Upper lobe of left lung (tissue), 6 donors: ENCODE measurements around the gene FAM20A. TPM values are rescaled to one million over a fixed set of nuclear protein-coding genes. Genes with fewer than 3 reads are reported as not detected.

Experiments
- ATAC-seq, 2 donors: fragments of 200-7000 bp; cut with Tn5 transposase; one replicate each; pipeline ENCODE4 v1.9.1; 2022; ENCODE audit warnings: mild to moderate bottlenecking in 2 of 2, moderate library complexity in 2 of 2; ENCODE audit not compliant: low FRiP score in 2 of 2
- DNase-seq, 2 donors: peaks; one replicate each; pipeline ENCODE4 v3.0.0-alpha.2; 2019 to 2020
- H3K27ac ChIP-seq, 4 donors: fragments of 200-600 bp; sonication (generic); one replicate each; pipeline ENCODE4 v1.5.1; 2016 to 2019
- H3K27me3 ChIP-seq, 4 donors: fragments of 200-600 bp; sonication (generic); one replicate each; pipeline ENCODE4 v1.5.1; 2017 to 2019
- H3K36me3 ChIP-seq, 4 donors: fragments of 200-600 bp; sonication (generic); one replicate each; pipeline ENCODE4 v1.5.1; 2016 to 2019
- H3K4me1 ChIP-seq, 4 donors: fragments of 200-600 bp; sonication (generic); one replicate each; pipeline ENCODE4 v1.5.1; 2018 to 2019
- H3K4me3 ChIP-seq, 4 donors: fragments of 200-600 bp; sonication (generic); one replicate each; pipeline ENCODE4 v1.5.1; 2017 to 2019; ENCODE audit warnings: mild to moderate bottlenecking in 2 of 4, moderate library complexity in 1 of 4
- H3K9me3 ChIP-seq, 4 donors: fragments of 200-600 bp; sonication (generic); one replicate each; pipeline ENCODE4 v1.5.1; 2018 to 2019
- CTCF ChIP-seq, 6 experiments: fragments of 450-650 bp in 4 of 6; fragments of 200-600 bp in 2 of 6; sonication (generic) in 2 of 6; IDR thresholded peaks; one replicate each; pipeline ENCODE4 v1.5.1; 2016 to 2019; ENCODE audit warnings: antibody characterized with exemption in 6 of 6
- EP300 ChIP-seq, 4 donors: sonication (generic); formaldehyde crosslinking; IDR thresholded peaks; one replicate each; pipeline ENCODE4 v1.5.1; 2017; ENCODE audit warnings: antibody characterized with exemption in 4 of 4, control low read depth in 2 of 4
- POLR2A ChIP-seq, 4 donors: fragments of 450-650 bp; IDR thresholded peaks; one replicate each; pipeline ENCODE4 v1.5.1; 2016 to 2017; ENCODE audit warnings: antibody characterized with exemption in 4 of 4, mild to moderate bottlenecking in 2 of 4
- POLR2AphosphoS5 ChIP-seq, 2 donors: sonication (generic); formaldehyde crosslinking; IDR thresholded peaks; one replicate each; pipeline ENCODE4 v1.5.1; 2017; ENCODE audit warnings: antibody characterized with exemption in 2 of 2
- WGBS, 2 donors: methylation state at CpG; one replicate each; pipeline ENCODE4 v1.1.5; 2017 to 2018; 5-methylcytosine and 5-hydroxymethylcytosine counted together
- total RNA-seq, 6 donors: library from RNA; depleted of rRNA in 4 of 6; stranded (reverse); fragments of >200 nt in 4 of 6; gene quantifications; one replicate each; pipeline versions ENCODE4 v1.1.0 to v1.2.1, GENCODE V29; 2016 to 2021
- donor health status: DM: no; HTN: no; CAD: no; lungs with moderate emphysema.
- donor health status: DM: no; HTN: yes; CAD: no; lungs with severe emphysema.

Gene FAM20A
- total RNA-seq, 6 donors from 2014 or later = 40.3 to 150 (median 59.7) TPM

GRCh38 chr17:68612209-68612922, 11.2 kb upstream of the FAM20A start:
- no peak for TF ChIP-seq POLR2A (IDR thresholded peaks at IDR 0.05)
- no peak for TF ChIP-seq CTCF (IDR thresholded peaks at IDR 0.05)
- no peak for TF ChIP-seq EP300 (IDR thresholded peaks at IDR 0.05)
- no peak for TF ChIP-seq POLR2AphosphoS5 (IDR thresholded peaks at IDR 0.05)
- peaks cover 15 to 35% (median 19%) of the 10 kb centered on the region in 4 donors for H3K9me3 ChIP-seq
- no peaks in the 10 kb centered on the region for H3K36me3 ChIP-seq
- H3K4me3 ChIP-seq = no peak overlapping the region
- peaks cover 0 to 8% (median 2%) of the 10 kb centered on the region in 4 donors for H3K4me1 ChIP-seq
- ATAC-seq = no peak
- 75 to 79% methylated on average over 3 of the region's 3 CpGs for WGBS, 2 donors
- no peak for DNase-seq
- H3K27ac ChIP-seq = no peak overlapping the region
- no peaks in the 10 kb centered on the region for H3K27me3 ChIP-seq

DNA sequence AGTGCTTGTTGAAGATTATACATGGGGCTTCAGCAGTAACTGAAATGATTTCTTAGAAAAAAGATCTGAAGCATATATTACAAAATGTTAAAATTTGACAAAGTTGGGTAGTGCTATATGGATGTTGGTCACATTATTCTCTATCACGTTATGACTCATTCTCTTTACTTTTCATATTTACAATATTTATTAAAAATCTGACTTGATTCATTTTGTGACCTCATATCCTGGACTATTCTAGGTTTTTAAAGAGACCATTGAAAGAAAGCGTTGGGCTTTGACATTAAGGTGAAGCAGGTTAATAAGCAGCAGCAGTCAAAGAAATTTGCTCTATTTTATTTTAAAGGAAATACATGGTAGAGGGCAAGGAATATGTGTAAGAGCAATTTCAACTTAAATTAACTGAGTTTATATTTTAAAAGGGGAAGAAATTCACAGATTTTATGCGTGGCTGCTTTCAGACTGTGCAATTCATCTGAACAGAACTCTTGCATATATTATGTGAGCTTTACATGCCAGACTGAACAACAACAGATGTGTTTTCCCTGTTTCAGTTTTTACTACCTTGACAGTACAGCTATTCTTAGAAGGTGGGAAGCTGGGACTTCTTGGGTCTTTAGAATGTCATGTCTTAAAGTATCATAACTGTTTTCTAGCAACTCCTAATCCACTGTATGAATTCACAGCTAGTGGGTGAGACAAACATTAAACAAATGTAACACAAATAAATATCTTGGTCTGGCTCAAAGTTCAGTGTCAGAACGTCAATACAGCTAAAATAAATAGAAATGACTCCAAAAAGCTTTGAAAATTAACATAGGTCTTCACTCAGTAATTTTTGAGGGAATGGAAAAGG, 10.4 kb upstream of the FAM20A start:
- H3K27me3 ChIP-seq = no peaks in the 10 kb centered on the region
- 63 to 69% methylated on average over 4 of the region's 4 CpGs for WGBS, 2 donors
- no peak for DNase-seq
- H3K36me3 ChIP-seq = no peaks in the 10 kb centered on the region
- H3K4me3 ChIP-seq = no peak overlapping the region
- H3K9me3 ChIP-seq = peaks cover 15 to 35% (median 19%) of the 10 kb centered on the region in 4 donors
- TF ChIP-seq POLR2AphosphoS5 (IDR thresholded peaks at IDR 0.05) (no peak), EP300 (IDR thresholded peaks at IDR 0.05) (no peak), CTCF (IDR thresholded peaks at IDR 0.05) (no peak)
- peaks cover 0 to 8% (median 2%) of the 10 kb centered on the region in 4 donors for H3K4me1 ChIP-seq
- ATAC-seq = no peak
- no peak overlapping the region for H3K27ac ChIP-seq

GRCh38 chr17:68610554-68610953, 9.4 kb upstream of the FAM20A start:
- 96 to 100% methylated on average over 1 of the region's 1 CpG for WGBS, 2 donors
- Histone ChIP-seq H3K27ac (no peak overlapping the region), H3K27me3 (no peaks in the 10 kb centered on the region)

GRCh38 chr17:68608515-68609130, 7.5 kb upstream of the FAM20A start:
- DNase-seq (no peak), ATAC-seq (no peak)
- Histone ChIP-seq H3K4me1 (peaks cover 0 to 6% (median 1%) of the 10 kb centered on the region in 4 donors), H3K4me3 (no peak overlapping the region), H3K9me3 (peaks cover 15 to 35% (median 19%) of the 10 kb centered on the region in 4 donors), H3K36me3 (no peaks in the 10 kb centered on the region), H3K27ac (no peak overlapping the region), H3K27me3 (no peaks in the 10 kb centered on the region)
- 92 to 97% methylated on average over 1 of the region's 1 CpG for WGBS, 2 donors
- TF ChIP-seq CTCF (IDR thresholded peaks at IDR 0.05) = no peak
- no peak for TF ChIP-seq EP300 (IDR thresholded peaks at IDR 0.05)
- TF ChIP-seq POLR2A (IDR thresholded peaks at IDR 0.05) = no peak
- TF ChIP-seq POLR2AphosphoS5 (IDR thresholded peaks at IDR 0.05) = no peak

More at GRCh38 chr17:68610554-68610953, 9.4 kb upstream of the FAM20A start:
- Histone ChIP-seq H3K36me3 (no peaks in the 10 kb centered on the region), H3K9me3 (peaks cover 15 to 35% (median 19%) of the 10 kb centered on the region in 4 donors), H3K4me3 (no peak overlapping the region), H3K4me1 (peaks cover 0 to 8% (median 2%) of the 10 kb centered on the region in 4 donors)
- ATAC-seq (no peak), DNase-seq (no peak)
- no peak for TF ChIP-seq EP300 (IDR thresholded peaks at IDR 0.05)
- no peak for TF ChIP-seq CTCF (IDR thresholded peaks at IDR 0.05)
- TF ChIP-seq POLR2AphosphoS5 (IDR thresholded peaks at IDR 0.05) = no peak
- no peak for TF ChIP-seq POLR2A (IDR thresholded peaks at IDR 0.05)
